ENCODE data around the gene NOSTRIN.
"Not testable (repeated sequence)": the region's sequence is repeated elsewhere in the genome, so short reads cannot be mapped to it uniquely, and the experiment has no call there.

The NOSTRIN gene

GRCh38 chr2:168790226-168790902 lies 12.1 kb upstream of the NOSTRIN start:
- DNase-seq (ENCODE audit: low read depth) = no peak

GRCh38 chr2:168791140-168791539 lies 11.3 kb upstream of the NOSTRIN start:
- not testable (repeated sequence) for DNase-seq (ENCODE audit: low read depth)

GRCh38 chr2:168793596-168793995 lies 8.8 kb upstream of the NOSTRIN start:
- DNase-seq (ENCODE audit: low read depth) = no peak

- DNase-seq (ENCODE audit: low read depth) = no peak
Observed at GRCh38 chr2:168794968-168795367, 7.5 kb upstream of the NOSTRIN start.

GRCh38 chr2:168796090-168796577 lies 6.3 kb upstream of the NOSTRIN start:
- DNase-seq (ENCODE audit: low read depth) = no peak

- DNase-seq (ENCODE audit: low read depth) = no peak
Observed at GRCh38 chr2:168796583-168797285, 5.7 kb upstream of the NOSTRIN start.

- DNase-seq (ENCODE audit: low read depth) = no peak
Observed at GRCh38 chr2:168797286-168797655, 5.2 kb upstream of the NOSTRIN start.

GRCh38 chr2:168798076-168798887 lies 4.2 kb upstream of the NOSTRIN start:
- DNase-seq (ENCODE audit: low read depth) = no peak

- no peak for DNase-seq (ENCODE audit: low read depth)
Observed at GRCh38 chr2:168798888-168799410, 3.5 kb upstream of the NOSTRIN start.

GRCh38 chr2:168801471-168801870 lies 966 bp upstream of the NOSTRIN start:
- no peak for DNase-seq (ENCODE audit: low read depth)

- DNase-seq (ENCODE audit: low read depth) = no peak
Observed at GRCh38 chr2:168802859-168803725, 655 bp downstream of the NOSTRIN start.

- no peak for DNase-seq (ENCODE audit: low read depth)
Observed at GRCh38 chr2:168804214-168804613, 1.8 kb downstream of the NOSTRIN start.

- DNase-seq (ENCODE audit: low read depth) = no peak
Observed at GRCh38 chr2:168805615-168806014, 3.2 kb downstream of the NOSTRIN start.

GRCh38 chr2:168809537-168809936 lies 7.1 kb downstream of the NOSTRIN start:
- DNase-seq (ENCODE audit: low read depth) = no peak

GRCh38 chr2:168810235-168810634 lies 7.8 kb downstream of the NOSTRIN start:
- no peak for DNase-seq (ENCODE audit: low read depth)

GRCh38 chr2:168811696-168812095 lies 9.3 kb downstream of the NOSTRIN start:
- DNase-seq (ENCODE audit: low read depth) = no peak

GRCh38 chr2:168814046-168814445 lies 11.6 kb downstream of the NOSTRIN start:
- DNase-seq (ENCODE audit: low read depth) = no peak

GRCh38 chr2:168814939-168815907 lies 12.8 kb downstream of the NOSTRIN start:
- no peak for DNase-seq (ENCODE audit: low read depth)

- no peak for DNase-seq (ENCODE audit: low read depth)
Observed at GRCh38 chr2:168816369-168816768, 13.9 kb downstream of the NOSTRIN start.

- no peak for DNase-seq (ENCODE audit: low read depth)
Observed at GRCh38 chr2:168819050-168819715, 16.7 kb downstream of the NOSTRIN start.

All from activated T-cell treated with anti-CD3 and anti-CD28 coated beads for 48 hours (primary cell).